Heart left ventricle (tissue), 16 donors: Measurements from ENCODE around the gene PNISR. TPM values are rescaled to one million over a fixed set of nuclear protein-coding genes. Genes with fewer than 3 reads are reported as not detected.
A peak's percentile ranks its signal among the peaks of the same experiment; 100 is the strongest.
"Not testable (repeated sequence)": the region's sequence is repeated elsewhere in the genome, so short reads cannot be mapped to it uniquely, and the experiment has no call there.

Experiments used
- ATAC-seq, 4 donors: fragments of 200-7000 bp; cut with Tn5 transposase; one replicate each; pipeline ENCODE4 v1.9.1; 2020 to 2022; ENCODE audit warnings: moderate library complexity in 4 of 4, mild to moderate bottlenecking in 3 of 4, moderate number of reproducible peaks in 1 of 4
- DNase-seq, 5 donors: peaks; one replicate each; pipeline ENCODE4 v3.0.0-alpha.2; 2020
- H3K27ac ChIP-seq, 12 donors: fragments of 200-600 bp; sonication (generic) in 4 of 12; one replicate each; pipeline versions ENCODE4 v1.5.0 to v1.8.0; 2016 to 2022; ENCODE audit warnings: mild to moderate bottlenecking in 2 of 12
- H3K27me3 ChIP-seq, 9 donors: fragments of 200-600 bp; sonication (generic) in 2 of 9; one replicate each; pipeline versions ENCODE4 v1.5.1 to v1.8.0; 2016 to 2022; ENCODE audit warnings: mild to moderate bottlenecking in 3 of 9
- H3K36me3 ChIP-seq, 9 donors: fragments of 200-600 bp; sonication (generic) in 2 of 9; one replicate each; pipeline versions ENCODE4 v1.5.0 to v1.8.0; 2018 to 2022; ENCODE audit warnings: mild to moderate bottlenecking in 2 of 9
- H3K4me1 ChIP-seq, 12 donors: fragments of 200-600 bp; sonication (generic) in 4 of 12; one replicate each; pipeline versions ENCODE4 v1.5.0 to v1.8.0; 2016 to 2022; ENCODE audit warnings: mild to moderate bottlenecking in 3 of 12
- H3K4me3 ChIP-seq, 12 donors: fragments of 200-600 bp; sonication (generic) in 4 of 12; one replicate each; pipeline versions ENCODE4 v1.5.0 to v1.8.0; 2017 to 2022; ENCODE audit warnings: mild to moderate bottlenecking in 9 of 12, moderate library complexity in 4 of 12
- H3K9me3 ChIP-seq, 12 donors: fragments of 200-600 bp; sonication (generic) in 4 of 12; one replicate each; pipeline versions ENCODE4 v1.5.0 to v1.8.0; 2016 to 2022; ENCODE audit warnings: mild to moderate bottlenecking in 1 of 12
- POLR2A ChIP-seq, 2 donors: fragments of 450-650 bp; IDR thresholded peaks; one replicate each; pipeline ENCODE4 v1.6.1; 2017; ENCODE audit warnings: antibody characterized with exemption in 2 of 2, mild to moderate bottlenecking in 2 of 2, moderate library complexity in 2 of 2
- WGBS, 4 donors: extraction: QIAGEN DNeasy Blood & Tissue Kit in 2 of 4; methylation state at CpG; one replicate each; pipeline versions ENCODE4 v1.1.5 to v1.1.7; 2013 to 2018; 5-methylcytosine and 5-hydroxymethylcytosine counted together
- intact Hi-C, 10 donors: fragments of 100-400 bp; cut with DNase I; formaldehyde crosslinking; loops; one replicate each; pipeline versions ENCODE4 v1.11.1 to v1.14.2; 2022
- polyA plus RNA-seq, 2 donors: library from polyadenylated mRNA; stranded (reverse); fragments of 200-250 nt; gene quantifications; one replicate each; pipeline ENCODE4 v1.2.3, GENCODE V29; 2013
- total RNA-seq, 9 donors: library from RNA; depleted of rRNA in 2 of 9; stranded (reverse); fragments of >200 nt in 2 of 9; fragmentation: NEBNext Ultra II Directional in 3 of 9; extraction: Animal tissue kit (Norgen Biotek cat#: 25700) in 3 of 9; gene quantifications; one replicate each; pipeline versions ENCODE4 v1.1.0 to v1.2.4, GENCODE V29; 2016 to 2023
- TF ChIP-seq, protein P1 (sequence below), 12 donors: fragments of 200-600 bp; sonication (generic) in 4 of 12; IDR thresholded peaks; one replicate each; pipeline versions ENCODE4 v1.5.0 to v1.8.0; 2018 to 2022; ENCODE audit warnings: antibody characterized with exemption in 12 of 12, mild to moderate bottlenecking in 5 of 12
- donor health status: ischemic (EF 13 %, LVEDD 7.1; RV severe dilation, severe dysfunction).
- donor health status: healthy with polysubstance abuse.
- donor health status: DM: no; HTN: yes; CAD: no.
- donor health status: DM: no; HTN: no; CAD: no.
- donor health status: ischemic (EF 25% LVEDD 6.9; RV normal size, moderate dysfunction).
- donor health status: ischemic (EF 25% LVEDD 5.7; RV mildly dilated, moderate dysfunction).
- donor health status: healthy.
- donor health status: DM: yes; HTN: yes; CAD: no.
- donor health status: ischemic (EF 35%, LVEDD 5.7; RV mildly dilated, moderate dysfunction).
- donor health status: nonischemic (EF 11% LVEDD 7.7; RV severe dilation, severe dysfunction).
- donor health status: DM: yes; HTN: yes; CAD: no.
- donor health status: PGD.
- donor health status: ischemic (EF 29% LVEDD 5.4; RV normal size, mild dysfunction).
- donor health status: nonischemic (EF 23%, LVEDD 6.1; RV moderate dilation, normal function).

The PNISR gene
- total and polyA plus RNA-seq, 11 donors: 20.8 to 64.8 (median 48.9) TPM

DNA sequence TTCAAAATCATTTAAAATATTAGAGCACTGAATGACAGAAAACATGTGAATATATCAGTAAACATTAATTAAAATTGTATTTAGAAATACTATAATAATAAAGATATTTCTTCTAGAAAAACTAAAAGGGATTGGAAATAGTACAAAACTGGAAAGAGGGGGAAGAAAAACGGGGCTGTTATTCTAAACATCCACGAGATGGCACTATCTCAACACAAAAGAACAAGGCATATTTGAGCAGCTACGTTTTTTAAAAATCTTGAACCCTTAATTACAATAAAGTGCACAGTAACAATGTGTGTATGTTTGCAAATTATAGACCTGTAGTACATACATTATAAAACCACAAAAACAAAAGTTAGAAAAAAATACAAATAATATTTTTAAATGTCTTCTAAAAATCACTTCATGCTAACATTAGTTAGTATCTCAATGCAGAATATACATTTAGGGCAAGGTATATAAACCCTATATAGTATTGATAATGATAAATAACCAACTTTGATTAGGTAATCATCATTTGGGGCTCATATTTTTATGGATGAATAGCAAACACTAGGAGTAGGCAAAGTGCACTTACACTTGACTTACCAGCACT lies 42.5 kb upstream of the PNISR start:
- ATAC-seq (no peak), DNase-seq (no peak)
- H3K36me3 ChIP-seq: peaks cover 0 to 33% (median 3%) of the 10 kb centered on the region in 9 donors
- TF ChIP-seq POLR2A (IDR thresholded peaks at IDR 0.05): no peak
- TF ChIP-seq, protein P1, sequence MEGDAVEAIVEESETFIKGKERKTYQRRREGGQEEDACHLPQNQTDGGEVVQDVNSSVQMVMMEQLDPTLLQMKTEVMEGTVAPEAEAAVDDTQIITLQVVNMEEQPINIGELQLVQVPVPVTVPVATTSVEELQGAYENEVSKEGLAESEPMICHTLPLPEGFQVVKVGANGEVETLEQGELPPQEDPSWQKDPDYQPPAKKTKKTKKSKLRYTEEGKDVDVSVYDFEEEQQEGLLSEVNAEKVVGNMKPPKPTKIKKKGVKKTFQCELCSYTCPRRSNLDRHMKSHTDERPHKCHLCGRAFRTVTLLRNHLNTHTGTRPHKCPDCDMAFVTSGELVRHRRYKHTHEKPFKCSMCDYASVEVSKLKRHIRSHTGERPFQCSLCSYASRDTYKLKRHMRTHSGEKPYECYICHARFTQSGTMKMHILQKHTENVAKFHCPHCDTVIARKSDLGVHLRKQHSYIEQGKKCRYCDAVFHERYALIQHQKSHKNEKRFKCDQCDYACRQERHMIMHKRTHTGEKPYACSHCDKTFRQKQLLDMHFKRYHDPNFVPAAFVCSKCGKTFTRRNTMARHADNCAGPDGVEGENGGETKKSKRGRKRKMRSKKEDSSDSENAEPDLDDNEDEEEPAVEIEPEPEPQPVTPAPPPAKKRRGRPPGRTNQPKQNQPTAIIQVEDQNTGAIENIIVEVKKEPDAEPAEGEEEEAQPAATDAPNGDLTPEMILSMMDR (IDR thresholded peaks at IDR 0.05): peak; percentile 43 to 79 (median 69)
- H3K27me3 ChIP-seq: no peaks in the 10 kb centered on the region
- no peak overlapping the region for H3K4me3 ChIP-seq
- WGBS, 4 donors: 2 to 8% (median 5%) methylated on average over 3 of the region's 3 CpGs
- intact Hi-C loops: loop anchor here (1.0 to 10.0 kb wide), 6 partner anchors 147 to 355 kb away; no protein-coding TSS in a partner anchor
- no peaks in the 10 kb centered on the region for H3K4me1 ChIP-seq
- no peaks in the 10 kb centered on the region for H3K9me3 ChIP-seq
- H3K27ac ChIP-seq: no peak overlapping the region

DNA sequence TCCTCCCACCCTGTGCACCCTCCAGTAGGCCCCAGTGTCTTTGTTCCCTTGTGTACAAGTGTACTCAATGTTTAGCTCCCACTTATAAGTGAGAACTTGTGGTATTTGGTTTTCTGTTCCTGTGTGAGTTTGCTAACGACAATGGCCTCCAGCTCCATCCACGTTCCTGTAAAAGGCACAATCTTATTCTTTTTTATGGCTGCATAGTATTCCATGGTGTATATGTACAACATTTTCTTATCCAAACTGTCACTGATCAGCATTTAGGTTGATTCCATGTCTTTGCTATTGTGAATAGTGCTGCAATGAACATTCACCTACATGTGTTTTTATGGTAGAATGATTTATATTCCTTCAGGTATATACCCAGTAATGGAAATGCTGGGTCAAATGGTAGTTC lies 34.0 kb upstream of the PNISR start:
- H3K9me3 ChIP-seq: peaks cover 0 to 20% (median 0%) of the 10 kb centered on the region in 12 donors
- H3K4me3 ChIP-seq, H3K4me1 ChIP-seq, DNase-seq, H3K27ac ChIP-seq, intact Hi-C loops, H3K27me3 ChIP-seq, ATAC-seq: not testable (repeated sequence)
- peaks cover 0 to 24% (median 3%) of the 10 kb centered on the region in 9 donors for H3K36me3 ChIP-seq
- 88 to 96% (median 95%) methylated on average over 2 of the region's 2 CpGs for WGBS, 4 donors

DNA sequence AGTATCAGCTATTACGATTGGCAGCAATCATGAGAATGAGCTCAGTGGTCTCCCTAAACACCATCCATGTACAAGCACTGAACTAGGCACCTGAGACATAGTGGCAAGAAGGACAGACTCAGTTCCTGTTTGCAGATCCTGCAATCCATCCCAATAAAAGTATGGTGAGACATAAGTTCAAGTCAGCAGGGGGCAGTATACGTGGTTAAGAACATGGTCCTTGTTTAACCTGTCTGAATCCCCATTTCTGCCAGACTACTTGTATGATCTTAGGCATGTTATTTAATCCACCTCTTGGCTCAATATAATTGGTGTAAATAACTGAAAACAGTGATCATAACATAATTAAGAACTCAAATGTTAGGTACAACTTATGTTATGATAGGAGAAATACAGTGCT lies 33.2 kb upstream of the PNISR start:
- no peak for ATAC-seq
- intact Hi-C loops: no loop called here

DNA sequence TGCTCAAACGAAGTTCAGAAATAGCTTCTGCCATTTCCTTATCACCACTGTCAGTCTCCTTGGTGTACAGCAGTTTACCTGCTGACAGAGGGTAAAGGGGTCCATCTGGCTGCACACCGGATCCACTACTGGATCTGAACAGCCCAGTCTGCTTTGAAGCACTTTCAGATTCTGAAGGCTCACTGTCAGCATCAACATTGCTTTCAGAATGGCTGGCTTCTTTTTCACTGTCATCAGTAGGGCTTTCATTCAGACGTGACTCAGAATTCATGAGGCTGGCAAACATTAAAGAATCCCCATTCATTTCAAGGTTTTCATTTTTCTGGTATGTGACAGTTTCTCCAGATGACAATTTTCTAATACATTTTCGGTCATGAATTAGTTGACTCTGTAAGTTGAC lies 21.0 kb upstream of the PNISR start:
- Histone ChIP-seq H3K4me1 (no peaks in the 10 kb centered on the region), H3K27me3 (no peaks in the 10 kb centered on the region), H3K27ac (no peak overlapping the region), H3K4me3 (no peak overlapping the region), H3K36me3 (peaks cover 0 to 11% (median 4%) of the 10 kb centered on the region in 9 donors), H3K9me3 (peaks cover 0 to 4% (median 0%) of the 10 kb centered on the region in 12 donors)
- 67 to 72% (median 69%) methylated on average over 4 of the region's 4 CpGs for WGBS, 4 donors
- no peak for TF ChIP-seq POLR2A (IDR thresholded peaks at IDR 0.05)
- TF ChIP-seq, protein P1 (IDR thresholded peaks at IDR 0.05): no peak
- intact Hi-C loops: no loop called here
- no peak for DNase-seq
- ATAC-seq: no peak

More for the DNA sequence above, 33.2 kb upstream of the PNISR start:
- Histone ChIP-seq H3K4me1 (no peaks in the 10 kb centered on the region), H3K4me3 (no peak overlapping the region), H3K36me3 (peaks cover 0 to 16% (median 2%) of the 10 kb centered on the region in 9 donors), H3K9me3 (peaks cover 0 to 28% (median 2%) of the 10 kb centered on the region in 12 donors), H3K27ac (no peak overlapping the region), H3K27me3 (no peaks in the 10 kb centered on the region)
- 86 to 89% (median 88%) methylated on average over 2 of the region's 2 CpGs for WGBS, 4 donors
- TF ChIP-seq, protein P1 (IDR thresholded peaks at IDR 0.05): peak in 2 of 12 donors; percentile 12 to 20
- TF ChIP-seq POLR2A (IDR thresholded peaks at IDR 0.05): no peak
- DNase-seq: no peak
